SJCRH30 (cell line): Measurements from ENCODE around the gene AKAP5. TPM values are rescaled to one million over a fixed set of nuclear protein-coding genes. Genes with fewer than 3 reads are reported as not detected.
A peak's percentile ranks its signal among the peaks of the same experiment; 100 is the strongest.

Experiments
- DNase-seq, 2 experiments: peaks; one replicate each; pipeline ENCODE4 v3.0.0-alpha.2; 2015 to 2020
- H3K27ac ChIP-seq: fragments of 250-450 bp; sonication (Bioruptor Pico); 2 replicates; pipeline ENCODE4 v1.5.1; 2020; ENCODE audit warnings: mild to moderate bottlenecking, moderate library complexity
- H3K27me3 ChIP-seq: fragments of 250-450 bp; sonication (Bioruptor Pico); 2 replicates; pipeline ENCODE4 v1.5.1; 2020; ENCODE audit warnings: mild to moderate bottlenecking, moderate library complexity
- H3K36me3 ChIP-seq: fragments of 250-450 bp; sonication (Bioruptor Pico); 2 replicates; pipeline ENCODE4 v1.5.1; 2020; ENCODE audit warnings: mild to moderate bottlenecking, moderate library complexity
- H3K4me1 ChIP-seq: fragments of 250-450 bp; sonication (Bioruptor Pico); 2 replicates; pipeline ENCODE4 v1.5.1; 2020; ENCODE audit warnings: mild to moderate bottlenecking, moderate library complexity
- H3K4me3 ChIP-seq: fragments of 250-450 bp; sonication (Bioruptor Pico); 2 replicates; pipeline ENCODE4 v1.5.1; 2020; ENCODE audit warnings: mild to moderate bottlenecking, moderate library complexity
- H3K9me3 ChIP-seq: fragments of 250-450 bp; sonication (Bioruptor Pico); replicated peaks from 2 replicates; pipeline ENCODE4 v1.5.1; 2020; ENCODE audit warnings: mild to moderate bottlenecking, moderate library complexity
- total RNA-seq: library from RNA; depleted of rRNA; stranded (reverse); fragments of >200 nt; shearing (Covaris generic); gene quantifications from 2 replicates; pipeline ENCODE4 v1.2.3, GENCODE V29; 2014; rRNA removed

The AKAP5 gene
- total RNA-seq: 2.4 and 2.5 TPM in 2 replicates

- DNase-seq: peak; percentile 44 to 57
- Histone ChIP-seq H3K4me1 (peaks cover 8% of the 10 kb centered on the region), H3K4me3 (peak within 1 kb of the TSS; percentile 62), H3K27me3 (no peaks in the 10 kb centered on the region), H3K27ac (no peak within 1 kb of the TSS), H3K36me3 (peaks cover 4% of the 10 kb centered on the region), H3K9me3 (no peaks in the 10 kb centered on the region)
Observed at GRCh38 chr14:64465191-64465822, at the start of gene AKAP5. Gene AKAP5 (plus strand): TSS chr14:64465499. CDS start chr14:64468395, 2,896 bp downstream.

- no peak overlapping the region for H3K27ac ChIP-seq
- H3K36me3 ChIP-seq: peaks cover 80% of the 10 kb centered on the region
- no peaks in the 10 kb centered on the region for H3K27me3 ChIP-seq
- H3K4me1 ChIP-seq: no peaks in the 10 kb centered on the region
- H3K4me3 ChIP-seq: no peak overlapping the region
- DNase-seq: no peak
- no peaks in the 10 kb centered on the region for H3K9me3 ChIP-seq
Observed at GRCh38 chr14:64416348-64416932, 48.9 kb upstream of the AKAP5 start.

GRCh38 chr14:64417055-64417770, 48.1 kb upstream of the AKAP5 start:
- peaks cover 81% of the 10 kb centered on the region for H3K36me3 ChIP-seq
- no peak overlapping the region for H3K4me3 ChIP-seq
- H3K27me3 ChIP-seq: no peaks in the 10 kb centered on the region
- H3K4me1 ChIP-seq: no peaks in the 10 kb centered on the region
- H3K27ac ChIP-seq: no peak overlapping the region
- DNase-seq: no peak
- H3K9me3 ChIP-seq: no peaks in the 10 kb centered on the region

- Histone ChIP-seq H3K9me3 (no peaks in the 10 kb centered on the region), H3K27ac (no peak overlapping the region), H3K4me3 (no peak overlapping the region), H3K4me1 (no peaks in the 10 kb centered on the region), H3K36me3 (peaks cover 82% of the 10 kb centered on the region), H3K27me3 (no peaks in the 10 kb centered on the region)
- DNase-seq: no peak
Observed at GRCh38 chr14:64417771-64418125, 47.6 kb upstream of the AKAP5 start.

- Histone ChIP-seq H3K27ac (no peak overlapping the region), H3K27me3 (no peaks in the 10 kb centered on the region), H3K36me3 (peaks cover 78% of the 10 kb centered on the region), H3K4me1 (no peaks in the 10 kb centered on the region), H3K4me3 (no peak overlapping the region), H3K9me3 (no peaks in the 10 kb centered on the region)
- DNase-seq: no peak
Observed at GRCh38 chr14:64419003-64419402, 46.3 kb upstream of the AKAP5 start.

- no peaks in the 10 kb centered on the region for H3K4me1 ChIP-seq
- H3K27me3 ChIP-seq: no peaks in the 10 kb centered on the region
- peaks cover 70% of the 10 kb centered on the region for H3K36me3 ChIP-seq
- H3K27ac ChIP-seq: no peak overlapping the region
- H3K4me3 ChIP-seq: no peak overlapping the region
- no peaks in the 10 kb centered on the region for H3K9me3 ChIP-seq
- DNase-seq: no peak
Observed at GRCh38 chr14:64421166-64421565, 44.1 kb upstream of the AKAP5 start.

- no peak overlapping the region for H3K4me3 ChIP-seq
- H3K36me3 ChIP-seq: peaks cover 70% of the 10 kb centered on the region
- no peaks in the 10 kb centered on the region for H3K9me3 ChIP-seq
- H3K27me3 ChIP-seq: no peaks in the 10 kb centered on the region
- DNase-seq: no peak
- no peaks in the 10 kb centered on the region for H3K4me1 ChIP-seq
- H3K27ac ChIP-seq: no peak overlapping the region
Observed at GRCh38 chr14:64422005-64422404, 43.3 kb upstream of the AKAP5 start.

- DNase-seq: no peak
- H3K9me3 ChIP-seq: no peaks in the 10 kb centered on the region
- peaks cover 70% of the 10 kb centered on the region for H3K36me3 ChIP-seq
- no peak overlapping the region for H3K4me3 ChIP-seq
- H3K4me1 ChIP-seq: no peaks in the 10 kb centered on the region
- no peaks in the 10 kb centered on the region for H3K27me3 ChIP-seq
- no peak overlapping the region for H3K27ac ChIP-seq
Observed at GRCh38 chr14:64422756-64423155, 42.5 kb upstream of the AKAP5 start.

GRCh38 chr14:64423987-64424386, 41.3 kb upstream of the AKAP5 start:
- Histone ChIP-seq H3K27ac (no peak overlapping the region), H3K4me1 (no peaks in the 10 kb centered on the region), H3K36me3 (peaks cover 63% of the 10 kb centered on the region), H3K27me3 (no peaks in the 10 kb centered on the region), H3K9me3 (no peaks in the 10 kb centered on the region), H3K4me3 (no peak overlapping the region)
- no peak for DNase-seq

- Histone ChIP-seq H3K4me3 (no peak overlapping the region), H3K36me3 (peaks cover 74% of the 10 kb centered on the region), H3K9me3 (no peaks in the 10 kb centered on the region), H3K27me3 (no peaks in the 10 kb centered on the region), H3K4me1 (peaks cover 6% of the 10 kb centered on the region; the same call in 1 of the 2 replicates), H3K27ac (no peak overlapping the region)
- no peak for DNase-seq
Observed at GRCh38 chr14:64434528-64434927, 30.8 kb upstream of the AKAP5 start.

GRCh38 chr14:64438181-64438841, 27.0 kb upstream of the AKAP5 start:
- Histone ChIP-seq H3K27ac (no peak overlapping the region; the same call in 1 of the 2 replicates), H3K27me3 (no peaks in the 10 kb centered on the region)
- no peak for DNase-seq

GRCh38 chr14:64439141-64439540, 26.2 kb upstream of the AKAP5 start:
- H3K4me1 ChIP-seq: peaks cover 6% of the 10 kb centered on the region; the same call in 1 of the 2 replicates
- no peak overlapping the region for H3K27ac ChIP-seq
- no peaks in the 10 kb centered on the region for H3K9me3 ChIP-seq
- no peaks in the 10 kb centered on the region for H3K27me3 ChIP-seq
- no peak overlapping the region for H3K4me3 ChIP-seq
- DNase-seq: no peak
- peaks cover 72% of the 10 kb centered on the region for H3K36me3 ChIP-seq

More at GRCh38 chr14:64438181-64438841, 27.0 kb upstream of the AKAP5 start:
- H3K4me3 ChIP-seq: no peak overlapping the region
- H3K9me3 ChIP-seq: no peaks in the 10 kb centered on the region
- H3K36me3 ChIP-seq: peaks cover 70% of the 10 kb centered on the region
- peaks cover 6% of the 10 kb centered on the region; the same call in 1 of the 2 replicates for H3K4me1 ChIP-seq

- no peak overlapping the region for H3K27ac ChIP-seq
- DNase-seq: no peak
- H3K4me1 ChIP-seq: peaks cover 16% of the 10 kb centered on the region
- no peaks in the 10 kb centered on the region for H3K9me3 ChIP-seq
- no peak overlapping the region for H3K4me3 ChIP-seq
- no peaks in the 10 kb centered on the region for H3K27me3 ChIP-seq
- peaks cover 70% of the 10 kb centered on the region for H3K36me3 ChIP-seq
Observed at GRCh38 chr14:64440494-64440893, 24.8 kb upstream of the AKAP5 start.

GRCh38 chr14:64442300-64442988, 22.9 kb upstream of the AKAP5 start:
- peaks cover 25% of the 10 kb centered on the region for H3K4me1 ChIP-seq
- no peaks in the 10 kb centered on the region for H3K9me3 ChIP-seq
- DNase-seq: no peak
- H3K4me3 ChIP-seq: no peak overlapping the region
- H3K36me3 ChIP-seq: peaks cover 64% of the 10 kb centered on the region
- H3K27ac ChIP-seq: no peak overlapping the region
- no peaks in the 10 kb centered on the region for H3K27me3 ChIP-seq
